Endodermal cell (in vitro differentiated cells): ENCODE measurements around the gene MRPL12. TPM values are rescaled to one million over a fixed set of nuclear protein-coding genes. Genes with fewer than 3 reads are reported as not detected.
A peak's percentile ranks its signal among the peaks of the same experiment; 100 is the strongest.

ENCODE experiments used
- DNase-seq: peaks from one replicate; pipeline ENCODE4 v3.0.0-alpha.2; 2017
- H3K27ac ChIP-seq: 2 replicates; pipeline ENCODE4 v1.5.1; 2013; ENCODE audit warnings: mild to moderate bottlenecking, low read depth, low read length, moderate library complexity
- H3K27me3 ChIP-seq: 2 replicates; pipeline ENCODE4 v1.6.1; 2013; ENCODE audit warnings: mild to moderate bottlenecking, low read length, moderate library complexity; ENCODE audit not compliant: insufficient read depth, control insufficient read depth, poor library complexity, severe bottlenecking
- H3K36me3 ChIP-seq: 2 replicates; pipeline ENCODE4 v1.7.0; 2013; ENCODE audit warnings: mild to moderate bottlenecking, low read length, moderate library complexity; ENCODE audit not compliant: control insufficient read depth, insufficient read depth
- H3K4me1 ChIP-seq: one replicate; pipeline ENCODE4 v1.7.0; 2013; ENCODE audit warnings: low read length; ENCODE audit not compliant: control insufficient read depth, insufficient read depth
- H3K4me3 ChIP-seq: 2 replicates; pipeline ENCODE4 v1.5.1; 2013; ENCODE audit warnings: mild to moderate bottlenecking, low read length, moderate library complexity
- H3K9ac ChIP-seq: 2 replicates; pipeline ENCODE4 v1.6.1; 2013; ENCODE audit warnings: mild to moderate bottlenecking, low read length, moderate library complexity; ENCODE audit not compliant: poor library complexity, severe bottlenecking; ENCODE audit errors: extremely low read depth
- H3K9me3 ChIP-seq: 2 replicates; pipeline ENCODE4 v1.6.1; 2013; ENCODE audit warnings: mild to moderate bottlenecking, low read length, moderate library complexity; ENCODE audit not compliant: control insufficient read depth
- H3K27ac Mint-ChIP-seq: 2 replicates; pipeline ENCODE4 v1.8.0; 2020; ENCODE audit warnings: mixed read lengths
- H3K27me3 Mint-ChIP-seq: 2 replicates; pipeline ENCODE4 v1.8.0; 2021; ENCODE audit warnings: mild to moderate bottlenecking, mixed read lengths; ENCODE audit not compliant: insufficient read depth
- H3K36me3 Mint-ChIP-seq: 2 replicates; pipeline ENCODE4 v1.8.0; 2020; ENCODE audit warnings: low read depth, mixed read lengths
- H3K4me1 Mint-ChIP-seq: 2 replicates; pipeline ENCODE4 v1.8.0; 2020; ENCODE audit warnings: mixed read lengths
- H3K4me3 Mint-ChIP-seq: 2 replicates; pipeline ENCODE4 v1.8.0; 2020; ENCODE audit warnings: mild to moderate bottlenecking, moderate library complexity, mixed read lengths
- H3K9me3 Mint-ChIP-seq: 2 replicates; pipeline ENCODE4 v1.8.0; 2020; ENCODE audit warnings: mild to moderate bottlenecking, mixed read lengths
- WGBS, 2 experiments: methylation state at CpG; one replicate each; pipeline versions ENCODE4 v1.1.5 to v1.1.7; 2013; ENCODE audit warnings: missing lambda C conversion rate in 2 of 2, mixed read lengths in 1 of 2; ENCODE audit not compliant: insufficient coverage in 1 of 2, insufficient read length in 1 of 2; 5-methylcytosine and 5-hydroxymethylcytosine counted together
- total RNA-seq, 2 donors: library from RNA; stranded (reverse); fragmentation: NEBNext Ultra II Directional in 1 of 2; extraction: Animal tissue kit (Norgen Biotek cat#: 25700) in 1 of 2; gene quantifications; 2 replicates in 1 of 2; 3 replicates in 1 of 2; pipeline ENCODE4 v1.2.1, GENCODE V29; 2021
- TF ChIP-seq, protein P1 (sequence below): fragments of 200-600 bp; sonication (generic); conservative IDR thresholded peaks from 2 replicates; pipeline ENCODE4 v1.5.0; 2021; ENCODE audit warnings: antibody characterized with exemption, mild to moderate bottlenecking

Gene MRPL12
- total RNA-seq, 2 donors from 2014 or later, result 99.4 to 105 TPM

- peaks cover 5% of the 10 kb centered on the region for H3K4me1 ChIP-seq
- no peak overlapping the region for H3K4me3 Mint-ChIP-seq
- WGBS, 2 experiments, result 94 to 95% methylated on average over 9 to 11 of the region's 11 CpGs
- peaks cover 4% of the 10 kb centered on the region for H3K9me3 Mint-ChIP-seq
- H3K4me3 ChIP-seq, result no peak overlapping the region
- TF ChIP-seq, protein P1, sequence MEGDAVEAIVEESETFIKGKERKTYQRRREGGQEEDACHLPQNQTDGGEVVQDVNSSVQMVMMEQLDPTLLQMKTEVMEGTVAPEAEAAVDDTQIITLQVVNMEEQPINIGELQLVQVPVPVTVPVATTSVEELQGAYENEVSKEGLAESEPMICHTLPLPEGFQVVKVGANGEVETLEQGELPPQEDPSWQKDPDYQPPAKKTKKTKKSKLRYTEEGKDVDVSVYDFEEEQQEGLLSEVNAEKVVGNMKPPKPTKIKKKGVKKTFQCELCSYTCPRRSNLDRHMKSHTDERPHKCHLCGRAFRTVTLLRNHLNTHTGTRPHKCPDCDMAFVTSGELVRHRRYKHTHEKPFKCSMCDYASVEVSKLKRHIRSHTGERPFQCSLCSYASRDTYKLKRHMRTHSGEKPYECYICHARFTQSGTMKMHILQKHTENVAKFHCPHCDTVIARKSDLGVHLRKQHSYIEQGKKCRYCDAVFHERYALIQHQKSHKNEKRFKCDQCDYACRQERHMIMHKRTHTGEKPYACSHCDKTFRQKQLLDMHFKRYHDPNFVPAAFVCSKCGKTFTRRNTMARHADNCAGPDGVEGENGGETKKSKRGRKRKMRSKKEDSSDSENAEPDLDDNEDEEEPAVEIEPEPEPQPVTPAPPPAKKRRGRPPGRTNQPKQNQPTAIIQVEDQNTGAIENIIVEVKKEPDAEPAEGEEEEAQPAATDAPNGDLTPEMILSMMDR, result no peak
- peaks cover 7% of the 10 kb centered on the region for H3K36me3 Mint-ChIP-seq
- H3K27ac ChIP-seq, result no peak overlapping the region
- peaks cover 7% of the 10 kb centered on the region for H3K36me3 ChIP-seq
- no peak overlapping the region for H3K9ac ChIP-seq
- peaks cover 14% of the 10 kb centered on the region for H3K4me1 Mint-ChIP-seq
- H3K27ac Mint-ChIP-seq, result no peak overlapping the region
- H3K27me3 ChIP-seq, result no peaks in the 10 kb centered on the region
- no peaks in the 10 kb centered on the region for H3K9me3 ChIP-seq
- no peaks in the 10 kb centered on the region for H3K27me3 Mint-ChIP-seq
- DNase-seq, result no peak
Observed at GRCh38 chr17:81680150-81680549, 23.0 kb upstream of the MRPL12 start.

DNA sequence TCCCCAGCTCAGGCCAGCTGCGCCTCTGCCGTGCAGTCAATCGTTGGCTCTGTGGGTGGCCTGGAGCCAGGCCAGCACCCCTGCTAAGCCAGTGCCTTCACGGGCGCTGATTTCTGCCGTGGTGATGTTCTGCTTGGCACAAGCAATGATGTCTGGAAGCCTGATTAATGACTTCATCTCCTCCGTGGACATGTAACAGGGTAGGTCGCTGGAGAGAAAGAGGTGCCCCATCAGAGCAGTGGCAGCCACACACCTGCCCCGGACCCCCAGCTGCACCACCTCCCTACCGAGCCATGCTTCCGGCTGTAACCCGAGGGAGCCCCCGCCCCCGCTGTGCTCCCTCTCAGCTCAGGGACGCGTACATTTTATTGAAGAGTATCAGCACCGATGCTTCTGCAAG, 21.5 kb upstream of the MRPL12 start:
- peak overlapping the region; percentile 85 for H3K4me3 Mint-ChIP-seq

GRCh38 chr17:81682565-81683207, 20.5 kb upstream of the MRPL12 start:
- peak overlapping the region; percentile 85 for H3K4me3 ChIP-seq
- H3K36me3 ChIP-seq, result peaks cover 29% of the 10 kb centered on the region
- peak overlapping the region; percentile 88 for H3K27ac ChIP-seq
- H3K9me3 Mint-ChIP-seq, result no peaks in the 10 kb centered on the region
- peak overlapping the region; percentile 91 for H3K27ac Mint-ChIP-seq
- TF ChIP-seq, protein P1, result no peak
- H3K36me3 Mint-ChIP-seq, result peaks cover 22% of the 10 kb centered on the region
- 54 to 58% methylated on average over 13 to 19 of the region's 19 CpGs for WGBS, 2 experiments
- peak overlapping the region; percentile 85 for H3K4me3 Mint-ChIP-seq
- peaks cover 5% of the 10 kb centered on the region for H3K4me1 ChIP-seq
- no peaks in the 10 kb centered on the region for H3K27me3 Mint-ChIP-seq
- H3K27me3 ChIP-seq, result no peaks in the 10 kb centered on the region
- peak overlapping the region; percentile 86 for H3K9ac ChIP-seq
- DNase-seq, result peak; percentile 61
- peaks cover 14% of the 10 kb centered on the region for H3K4me1 Mint-ChIP-seq
- H3K9me3 ChIP-seq, result no peaks in the 10 kb centered on the region

More for the DNA sequence above, 21.5 kb upstream of the MRPL12 start:
- peaks cover 20% of the 10 kb centered on the region for H3K36me3 ChIP-seq
- no peaks in the 10 kb centered on the region for H3K27me3 ChIP-seq
- H3K4me3 ChIP-seq, result no peak overlapping the region
- peaks cover 5% of the 10 kb centered on the region for H3K4me1 ChIP-seq
- no peaks in the 10 kb centered on the region for H3K9me3 ChIP-seq
- H3K9me3 Mint-ChIP-seq, result no peaks in the 10 kb centered on the region
- H3K9ac ChIP-seq, result no peak overlapping the region
- no peak overlapping the region for H3K27ac Mint-ChIP-seq
- 96 to 100% methylated on average over 7 to 17 of the region's 17 CpGs for WGBS, 2 experiments
- TF ChIP-seq, protein P1, result no peak
- no peaks in the 10 kb centered on the region for H3K27me3 Mint-ChIP-seq
- peaks cover 14% of the 10 kb centered on the region for H3K4me1 Mint-ChIP-seq
- peaks cover 13% of the 10 kb centered on the region for H3K36me3 Mint-ChIP-seq
- DNase-seq, result no peak
- no peak overlapping the region for H3K27ac ChIP-seq
